ENCODE data around the gene REEP1.

The REEP1 gene

GRCh38 chr2:86176597-86176996, 160.8 kb downstream of the REEP1 start:
- in situ Hi-C loops (cut with HindIII; ENCODE audit: low sequenced_read_pairs) = no loop called here
- no peak overlapping the region for H3K4me3 ChIP-seq (ENCODE audit: low read depth, low read length)
- no peak for TF ChIP-seq CTCF (IDR thresholded peaks at IDR 0.05; ENCODE audit: low read depth, low read length)
- DNase-seq (ENCODE audit: low read depth, low spot score) = no peak

- DNase-seq (ENCODE audit: low read depth, low spot score) = no peak
- H3K4me3 ChIP-seq (ENCODE audit: low read depth, low read length) = no peak overlapping the region
- in situ Hi-C loops (cut with HindIII; ENCODE audit: low sequenced_read_pairs) = no loop called here
- TF ChIP-seq CTCF (IDR thresholded peaks at IDR 0.05; ENCODE audit: low read depth, low read length) = no peak
Observed at GRCh38 chr2:86175828-86176227, 161.6 kb downstream of the REEP1 start.

GRCh38 chr2:86174445-86174844, 163.0 kb downstream of the REEP1 start:
- DNase-seq (ENCODE audit: low read depth, low spot score) = no peak
- in situ Hi-C loops (cut with HindIII; ENCODE audit: low sequenced_read_pairs) = no loop called here
- no peak for TF ChIP-seq CTCF (IDR thresholded peaks at IDR 0.05; ENCODE audit: low read depth, low read length)
- no peak overlapping the region for H3K4me3 ChIP-seq (ENCODE audit: low read depth, low read length)

- in situ Hi-C loops (cut with HindIII; ENCODE audit: low sequenced_read_pairs) = no loop called here
- no peak overlapping the region for H3K4me3 ChIP-seq (ENCODE audit: low read depth, low read length)
- no peak for DNase-seq (ENCODE audit: low read depth, low spot score)
- TF ChIP-seq CTCF (IDR thresholded peaks at IDR 0.05; ENCODE audit: low read depth, low read length) = no peak
Observed at GRCh38 chr2:86172610-86173009, 164.8 kb downstream of the REEP1 start.

GRCh38 chr2:86171295-86171694, 166.1 kb downstream of the REEP1 start:
- no peak for TF ChIP-seq CTCF (IDR thresholded peaks at IDR 0.05; ENCODE audit: low read depth, low read length)
- in situ Hi-C loops (cut with HindIII; ENCODE audit: low sequenced_read_pairs) = no loop called here
- H3K4me3 ChIP-seq (ENCODE audit: low read depth, low read length) = no peak overlapping the region
- no peak for DNase-seq (ENCODE audit: low read depth, low spot score)

GRCh38 chr2:86170449-86170848, 167.0 kb downstream of the REEP1 start:
- H3K4me3 ChIP-seq (ENCODE audit: low read depth, low read length) = no peak overlapping the region
- DNase-seq (ENCODE audit: low read depth, low spot score) = no peak
- TF ChIP-seq CTCF (IDR thresholded peaks at IDR 0.05; ENCODE audit: low read depth, low read length) = no peak
- in situ Hi-C loops (cut with HindIII; ENCODE audit: low sequenced_read_pairs) = no loop called here
